PC-3 (cell line): ENCODE data around the gene RELL1. TPM values are rescaled to one million over a fixed set of nuclear protein-coding genes. Genes with fewer than 3 reads are reported as not detected.
A peak's percentile ranks its signal among the peaks of the same experiment; 100 is the strongest.

Experiments used
- ATAC-seq: fragments of 200-7000 bp; cut with Tn5 transposase; 2 replicates; pipeline ENCODE4 v1.9.1; 2020; ENCODE audit warnings: mild to moderate bottlenecking, moderate library complexity
- BruUV-seq: library from RNA; stranded (reverse); fragments of 400-500 nt; replicated peaks from 2 replicates; lab custom pipeline; 2021; lab: Mats Ljungman, UMichigan
- CTCF ChIA-PET: fragments of 300-600 bp; sonication (Branson Sonifier 250); formaldehyde crosslinking; loops from one replicate; lab custom pipeline; 2022; ENCODE audit warnings: antibody characterized with exemption; lab: Charles Lee
- POLR2A ChIA-PET: fragments of 300-600 bp; sonication (Branson Sonifier 250); formaldehyde crosslinking; loops from one replicate; lab custom pipeline; 2022; ENCODE audit warnings: antibody characterized with exemption; ENCODE audit not compliant: unreplicated experiment; lab: Charles Lee
- DNase-seq: peaks from one replicate; pipeline ENCODE4 v3.0.0-alpha.2; 2015
- H2AFZ ChIP-seq: fragments of 300-600 bp; sonication (generic); 2 replicates; pipeline ENCODE4 v1.6.0; 2016; ENCODE audit warnings: antibody characterized with exemption, low read length
- H3F3A ChIP-seq: fragments of 300-600 bp; sonication (generic); one replicate; pipeline ENCODE4 v1.6.0; 2017; ENCODE audit warnings: antibody characterized with exemption, low read length, control low read depth, mild to moderate bottlenecking; ENCODE audit not compliant: unreplicated experiment
- H3K27ac ChIP-seq: fragments of 300-600 bp; sonication (generic); 2 replicates; pipeline ENCODE4 v1.5.1; 2016; ENCODE audit warnings: mild to moderate bottlenecking, low read length
- H3K27me3 ChIP-seq: fragments of 300-600 bp; sonication (generic); 2 replicates; pipeline ENCODE4 v1.6.1; 2016; ENCODE audit warnings: low read length, mixed read lengths
- H3K36me3 ChIP-seq: fragments of 300-600 bp; sonication (generic); 2 replicates; pipeline ENCODE4 v1.6.1; 2016; ENCODE audit warnings: low read depth, mixed run types, low read length, mixed read lengths
- H3K4me1 ChIP-seq: fragments of 300-600 bp; sonication (generic); 2 replicates; pipeline ENCODE4 v1.5.1; 2016; ENCODE audit warnings: low read length; ENCODE audit not compliant: insufficient read depth
- H3K4me2 ChIP-seq: fragments of 300-600 bp; sonication (generic); 2 replicates; pipeline ENCODE4 v1.6.0; 2016; ENCODE audit warnings: low read length
- H3K4me3 ChIP-seq: fragments of 300-600 bp; sonication (generic); 2 replicates; pipeline ENCODE4 v1.5.1; 2016; ENCODE audit warnings: mild to moderate bottlenecking, low read length, mixed read lengths
- H3K79me2 ChIP-seq: fragments of 300-600 bp; sonication (generic); 2 replicates; pipeline ENCODE4 v1.6.1; 2017; ENCODE audit warnings: low read length, mixed read lengths
- H3K9ac ChIP-seq: fragments of 300-600 bp; sonication (generic); 2 replicates; pipeline ENCODE4 v1.6.0; 2016; ENCODE audit warnings: mild to moderate bottlenecking, low read length
- H3K9me2 ChIP-seq: fragments of 300-600 bp; sonication (generic); replicated peaks from 2 replicates; pipeline ENCODE4 v1.6.1; 2016; ENCODE audit warnings: mixed run types, low read length, mixed read lengths
- H3K9me3 ChIP-seq: fragments of 300-600 bp; sonication (generic); 2 replicates; pipeline ENCODE4 v1.6.1; 2016; ENCODE audit warnings: low read length, mixed read lengths
- H4K20me1 ChIP-seq: fragments of 300-600 bp; sonication (generic); 2 replicates; pipeline ENCODE4 v1.6.1; 2016; ENCODE audit warnings: low read length, mixed read lengths
- CTCF ChIP-seq: fragments of 300-600 bp; sonication (generic); conservative IDR thresholded peaks from 2 replicates; pipeline ENCODE4 v1.5.1; 2017; ENCODE audit warnings: antibody characterized with exemption, low read depth, mild to moderate bottlenecking, low read length
- EZH2 ChIP-seq: fragments of 300-600 bp; sonication (generic); IDR thresholded peaks from one replicate; pipeline ENCODE4 v1.6.1; 2017; ENCODE audit warnings: antibody characterized with exemption, mild to moderate bottlenecking, low read length; ENCODE audit not compliant: unreplicated experiment
- EZH2phosphoT487 ChIP-seq: fragments of 300-600 bp; sonication (generic); IDR thresholded peaks from 2 replicates; pipeline ENCODE4 v1.6.1; 2018; ENCODE audit warnings: mild to moderate bottlenecking, antibody characterized with exemption, low read length, borderline replicate concordance
- intact Hi-C: fragments of 100-400 bp; cut with micrococcal nuclease; formaldehyde crosslinking; loops from 2 replicates; pipeline ENCODE4 v1.9.0; 2023
- total RNA-seq: library from RNA; depleted of rRNA; stranded (reverse); fragments of >200 nt; gene quantifications from 2 replicates; pipeline ENCODE4 v1.2.3, GENCODE V29; 2014

The RELL1 gene
- total RNA-seq, 1 experiment from 2014 or later = 14.6 TPM

- no peaks in the 10 kb centered on the region for H3K9me3 ChIP-seq
- H3K27ac ChIP-seq = no peak overlapping the region
- CTCF ChIA-PET = interaction anchor here (1.0 to 2.9 kb wide), 2 partner anchors 168 to 199 kb away, joined by 3 to 17 read pairs; no protein-coding TSS in a partner anchor
- no peak overlapping the region for H3K4me3 ChIP-seq
- H2AFZ ChIP-seq = peak overlapping the region; percentile 38
- H3K4me1 ChIP-seq = peaks cover 16% of the 10 kb centered on the region
- DNase-seq (peak; percentile 72), ATAC-seq (peak; percentile 87)
- TF ChIP-seq CTCF (peak; percentile 89), EZH2 (no peak)
- H3F3A ChIP-seq = no peaks in the 10 kb centered on the region
- no peaks in the 10 kb centered on the region for H4K20me1 ChIP-seq
- H3K9me2 ChIP-seq = no peaks in the 10 kb centered on the region
- POLR2A ChIA-PET = no interaction called here
- H3K9ac ChIP-seq = no peak overlapping the region
- BruUV-seq = no TSS peak
- intact Hi-C loops = loop anchor here (1.0 to 2.0 kb wide), 3 partner anchors 80 to 199 kb away; no protein-coding TSS in a partner anchor
- no peaks in the 10 kb centered on the region for H3K27me3 ChIP-seq
- H3K4me2 ChIP-seq = 0 out of 2 replicates have a peak overlapping the region, but pooled peaks have one; percentile 11
- H3K79me2 ChIP-seq = no peaks in the 10 kb centered on the region
- H3K36me3 ChIP-seq = no peaks in the 10 kb centered on the region
Observed at GRCh38 chr4:37603070-37603468, 83.1 kb downstream of the RELL1 start.

GRCh38 chr4:37602454-37603069 lies 83.6 kb downstream of the RELL1 start:
- Histone ChIP-seq H3K4me1 (peaks cover 16% of the 10 kb centered on the region), H3K4me3 (no peak overlapping the region), H3K9ac (no peak overlapping the region), H3K79me2 (no peaks in the 10 kb centered on the region), H3K27ac (no peak overlapping the region), H3K9me3 (no peaks in the 10 kb centered on the region), H3F3A (no peaks in the 10 kb centered on the region), H3K9me2 (no peaks in the 10 kb centered on the region), H2AFZ (peak overlapping the region; percentile 38; the same call in 1 of the 2 replicates), H3K4me2 (0 out of 2 replicates have a peak overlapping the region, but pooled peaks have one; percentile 11), H3K27me3 (no peaks in the 10 kb centered on the region), H4K20me1 (no peaks in the 10 kb centered on the region), H3K36me3 (no peaks in the 10 kb centered on the region)
- DNase-seq (no peak), ATAC-seq (no peak)
- ChIA-PET CTCF (interaction anchor here (1.0 to 2.9 kb wide), 2 partner anchors 168 to 200 kb away, joined by 3 to 17 read pairs; no protein-coding TSS in a partner anchor), POLR2A (no interaction called here)
- BruUV-seq = no TSS peak
- intact Hi-C loops = loop anchor here (1.0 to 2.0 kb wide), 3 partner anchors 80 to 200 kb away; no protein-coding TSS in a partner anchor
- no peak for TF ChIP-seq CTCF
- no peak for TF ChIP-seq EZH2
- no peak for TF ChIP-seq EZH2phosphoT487

- DNase-seq = peak; percentile 64
- TF ChIP-seq EZH2phosphoT487 (no peak), CTCF (no peak), EZH2 (no peak)
- no TSS peak for BruUV-seq
- H3K4me2 ChIP-seq = no peak overlapping the region
- H3K9me2 ChIP-seq = no peaks in the 10 kb centered on the region
- peak; percentile 55; the same call in 1 of the 2 replicates for ATAC-seq
- H3K9ac ChIP-seq = no peak overlapping the region
- H3K4me3 ChIP-seq = no peak overlapping the region
- H3K4me1 ChIP-seq = peaks cover 16% of the 10 kb centered on the region
- intact Hi-C loops = no loop called here
- no peaks in the 10 kb centered on the region for H3K79me2 ChIP-seq
- no peaks in the 10 kb centered on the region for H3K9me3 ChIP-seq
- no peaks in the 10 kb centered on the region for H3F3A ChIP-seq
- ChIA-PET CTCF (interaction anchor here (0.8 to 2.9 kb wide), 2 partner anchors 85 to 201 kb away, joined by 6 to 17 read pairs; partner anchors contain the start of gene RELL1), POLR2A (no interaction called here)
- H3K27ac ChIP-seq = peak overlapping the region; percentile 29; the same call in 1 of the 2 replicates
- H3K27me3 ChIP-seq = no peaks in the 10 kb centered on the region
- no peak overlapping the region for H2AFZ ChIP-seq
- H4K20me1 ChIP-seq = no peaks in the 10 kb centered on the region
- no peaks in the 10 kb centered on the region for H3K36me3 ChIP-seq
Observed at GRCh38 chr4:37601531-37601930, 84.6 kb downstream of the RELL1 start.
